GM11168 (cell line): ENCODE data around the gene ABHD18.
"Not testable (repeated sequence)": the region's sequence is repeated elsewhere in the genome, so short reads cannot be mapped to it uniquely, and the experiment has no call there.

Source experiments
- in situ Hi-C: fragments of 300-500 bp; cut with MboI; formaldehyde crosslinking; loops from one replicate; pipeline ENCODE4 v1.12.0; 2022; ENCODE audit warnings: low sequenced_read_pairs; ENCODE audit not compliant: unreplicated experiment

ABHD18 gene

DNA sequence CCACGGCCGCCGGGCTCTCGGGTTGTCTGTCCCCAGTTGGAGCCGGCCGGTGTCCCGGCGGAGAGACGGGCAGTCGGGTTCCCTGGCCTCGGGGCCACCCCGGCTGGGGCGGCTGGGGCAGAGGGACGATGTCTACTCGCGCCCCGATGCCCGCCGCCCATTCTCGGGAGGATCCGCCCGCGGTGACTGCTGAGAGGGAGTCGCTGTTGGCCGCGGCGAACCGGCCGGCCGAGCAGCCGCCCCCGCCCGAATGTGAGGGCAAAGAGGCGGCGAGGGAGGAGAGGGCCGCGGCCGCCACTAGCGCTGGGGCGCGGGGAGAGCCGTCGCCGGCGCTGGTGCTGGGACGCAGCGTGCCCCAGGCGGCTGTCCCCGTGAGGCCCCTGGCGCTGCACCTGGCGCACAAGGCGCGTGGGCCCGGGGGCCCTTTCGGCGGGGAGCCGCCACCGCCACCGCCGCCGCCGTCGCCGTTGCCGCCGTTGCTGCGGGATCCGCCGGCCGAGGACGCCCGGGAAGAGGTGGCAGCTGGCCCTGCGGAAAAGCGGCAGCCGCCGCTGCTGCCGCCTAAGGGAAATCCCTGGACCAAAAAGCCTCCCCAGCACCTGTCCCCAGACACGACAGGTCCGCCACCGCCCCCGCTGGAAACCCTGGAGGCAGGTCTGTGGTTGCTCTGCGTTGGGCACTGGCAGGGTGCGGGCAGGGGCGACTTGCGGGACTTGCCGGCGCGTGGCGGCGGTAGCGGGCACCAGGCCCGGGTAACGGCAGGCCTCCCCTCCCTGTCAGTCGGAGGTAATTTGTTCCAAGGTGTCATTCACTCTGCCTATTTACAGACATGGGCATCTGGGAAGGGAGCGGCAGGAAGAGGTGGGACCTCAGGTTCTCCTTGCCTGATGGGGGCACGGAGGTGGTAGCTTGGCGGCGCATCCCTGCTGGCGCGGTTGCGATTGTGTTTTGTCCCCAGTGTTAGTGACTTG is 96.6 kb downstream of the ABHD18 start:
- in situ Hi-C loops, result no loop called here

DNA sequence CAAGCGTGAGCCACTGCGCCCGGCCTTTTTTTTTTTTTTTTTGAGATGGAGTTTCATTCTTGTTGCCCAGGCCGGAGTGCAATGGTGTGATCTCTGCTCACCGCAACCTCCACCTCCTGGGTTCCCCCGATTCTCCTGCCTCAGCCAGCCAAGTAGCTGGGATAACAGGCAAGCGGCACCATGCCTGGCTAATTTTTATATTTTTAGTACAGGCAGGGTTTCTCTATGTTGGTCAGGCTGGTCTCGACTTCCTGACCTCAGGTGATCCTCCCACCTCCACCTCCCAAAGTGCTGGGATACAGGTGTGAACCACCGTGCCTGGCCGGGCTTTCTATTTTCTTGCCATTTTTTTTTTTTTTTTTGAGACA is 101.2 kb downstream of the ABHD18 start:
- in situ Hi-C loops, result not testable (repeated sequence)

DNA sequence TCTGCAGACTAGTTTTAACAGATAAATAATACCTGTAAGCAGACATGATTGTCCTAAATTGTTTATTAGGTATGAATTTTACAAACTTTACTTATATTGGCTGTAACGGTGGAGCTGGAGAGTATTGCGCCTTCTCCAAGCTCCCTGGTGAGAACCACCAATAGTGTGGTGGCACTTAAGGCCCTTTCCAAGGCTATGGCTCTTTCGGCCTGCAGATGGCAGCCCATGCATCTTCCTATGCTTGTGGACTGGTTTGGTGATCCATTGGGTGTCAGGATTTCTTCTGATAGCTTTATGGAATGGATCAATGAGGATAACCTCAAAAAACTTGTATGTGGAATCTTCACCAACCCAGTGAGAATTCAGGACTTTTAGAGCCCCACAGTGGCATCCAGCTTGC is 103.7 kb downstream of the ABHD18 start:
- in situ Hi-C loops, result no loop called here

DNA sequence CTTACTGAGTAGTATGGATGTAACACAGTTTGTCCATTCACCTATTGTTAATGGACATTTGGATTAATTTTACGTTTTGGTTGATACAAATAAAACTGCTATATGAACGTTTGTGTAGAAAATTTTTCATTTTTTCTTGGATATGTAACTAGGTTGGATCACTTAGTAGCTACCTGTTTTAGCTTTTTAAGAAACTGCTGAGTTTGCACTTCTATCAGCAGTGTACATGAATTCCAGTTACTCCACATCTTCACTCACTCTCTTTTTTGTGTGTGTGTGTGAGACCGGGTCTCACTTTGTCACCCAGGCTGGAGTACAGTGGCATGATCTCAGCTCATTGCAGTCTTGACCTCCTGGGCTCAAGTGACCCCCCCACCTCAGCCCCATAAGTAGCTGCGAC is 111.3 kb downstream of the ABHD18 start:
- in situ Hi-C loops, result no loop called here
